SK-N-SH treated with all-trans-retinoic acid at 6 μM for 48 hours (cell line): ENCODE data around the gene PTBP3.

ENCODE experiments used
- ARNTL ChIP-seq: fragments of 450-650 bp; formaldehyde crosslinking; IDR thresholded peaks from 2 replicates; pipeline ENCODE4 v1.5.0; 2020; ENCODE audit warnings: low read depth, mild to moderate bottlenecking, moderate library complexity, borderline replicate concordance
- ESRRG ChIP-seq: fragments of 250-450 bp; sonication (Bioruptor Pico); IDR thresholded peaks from 2 replicates; pipeline ENCODE4 v1.6.1; 2021; ENCODE audit warnings: mild to moderate bottlenecking
- GLIS3 ChIP-seq: fragments of 250-450 bp; sonication (Bioruptor Pico); IDR thresholded peaks from 2 replicates; pipeline ENCODE4 v1.5.0; 2020; ENCODE audit warnings: mild to moderate bottlenecking, moderate library complexity
- PPARA ChIP-seq: fragments of 250-450 bp; sonication (Bioruptor Pico); IDR thresholded peaks from 2 replicates; pipeline ENCODE4 v1.5.0; 2020; ENCODE audit warnings: mild to moderate bottlenecking, borderline replicate concordance
- TCF4 ChIP-seq: fragments of 250-450 bp; sonication (Bioruptor Pico); IDR thresholded peaks from 2 replicates; pipeline ENCODE4 v1.8.0; 2021; ENCODE audit warnings: mild to moderate bottlenecking, moderate library complexity, borderline replicate concordance
- ZC3H10 ChIP-seq: fragments of 250-450 bp; sonication (Bioruptor Pico); IDR thresholded peaks from 2 replicates; pipeline ENCODE4 v1.5.1; 2021; ENCODE audit warnings: mild to moderate bottlenecking, moderate library complexity
- ZFP3 ChIP-seq: fragments of 250-450 bp; sonication (Bioruptor Pico); IDR thresholded peaks from 2 replicates; pipeline ENCODE4 v1.5.0; 2020; ENCODE audit warnings: mild to moderate bottlenecking, moderate library complexity
- ZNF565 ChIP-seq: fragments of 450-650 bp; formaldehyde crosslinking; conservative IDR thresholded peaks from 2 replicates; pipeline ENCODE4 v1.5.0; 2020; ENCODE audit warnings: low read depth, mild to moderate bottlenecking, moderate library complexity
- ZNF70 ChIP-seq: fragments of 450-650 bp; formaldehyde crosslinking; IDR thresholded peaks from 2 replicates; pipeline ENCODE4 v1.5.0; 2020; ENCODE audit warnings: mild to moderate bottlenecking, moderate library complexity
- TF ChIP-seq, protein P1 (sequence below): fragments of 250-450 bp; sonication (Bioruptor Pico); IDR thresholded peaks from 2 replicates; pipeline ENCODE4 v1.8.0; 2020; ENCODE audit warnings: mild to moderate bottlenecking, moderate library complexity, borderline replicate concordance

DNA sequence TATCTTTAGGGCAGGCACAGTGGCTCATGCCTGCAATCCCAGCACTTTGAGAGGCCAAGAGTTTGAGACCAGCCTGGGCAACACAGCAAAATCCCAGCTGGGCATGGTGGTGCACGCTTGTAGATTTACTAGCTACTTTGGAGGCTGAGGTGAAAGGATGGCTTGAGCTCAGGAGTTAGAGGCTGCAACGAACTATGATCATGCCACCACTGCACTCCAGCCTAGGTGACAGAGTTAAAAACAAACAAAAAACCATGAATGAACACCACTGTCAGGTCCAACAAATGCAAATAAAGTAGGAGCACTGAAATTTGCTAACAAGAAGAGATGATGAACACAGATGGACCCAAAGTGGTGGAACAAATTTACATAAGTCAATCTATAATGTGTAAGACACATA is 4.9 kb downstream of the PTBP3 start:
- TF ChIP-seq ESRRG (CRISPR knock-in tag) (no peak), ZNF565 (CRISPR knock-in tag) (no peak), ZNF70 (CRISPR knock-in tag) (no peak), TCF4 (CRISPR knock-in tag) (no peak), ZFP3 (no peak), ARNTL (CRISPR knock-in tag) (no peak), ZC3H10 (CRISPR knock-in tag) (no peak), PPARA (CRISPR knock-in tag) (no peak), GLIS3 (CRISPR knock-in tag) (no peak)
- TF ChIP-seq, protein P1, sequence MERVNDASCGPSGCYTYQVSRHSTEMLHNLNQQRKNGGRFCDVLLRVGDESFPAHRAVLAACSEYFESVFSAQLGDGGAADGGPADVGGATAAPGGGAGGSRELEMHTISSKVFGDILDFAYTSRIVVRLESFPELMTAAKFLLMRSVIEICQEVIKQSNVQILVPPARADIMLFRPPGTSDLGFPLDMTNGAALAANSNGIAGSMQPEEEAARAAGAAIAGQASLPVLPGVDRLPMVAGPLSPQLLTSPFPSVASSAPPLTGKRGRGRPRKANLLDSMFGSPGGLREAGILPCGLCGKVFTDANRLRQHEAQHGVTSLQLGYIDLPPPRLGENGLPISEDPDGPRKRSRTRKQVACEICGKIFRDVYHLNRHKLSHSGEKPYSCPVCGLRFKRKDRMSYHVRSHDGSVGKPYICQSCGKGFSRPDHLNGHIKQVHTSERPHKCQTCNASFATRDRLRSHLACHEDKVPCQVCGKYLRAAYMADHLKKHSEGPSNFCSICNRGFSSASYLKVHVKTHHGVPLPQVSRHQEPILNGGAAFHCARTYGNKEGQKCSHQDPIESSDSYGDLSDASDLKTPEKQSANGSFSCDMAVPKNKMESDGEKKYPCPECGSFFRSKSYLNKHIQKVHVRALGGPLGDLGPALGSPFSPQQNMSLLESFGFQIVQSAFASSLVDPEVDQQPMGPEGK (CRISPR knock-in tag), result no peak
